ENCODE measurements around the gene NAB1.

GRCh38 chr2:190653231-190653630 is 4.3 kb downstream of the NAB1 start:
- TF ChIP-seq TAF1 (IDR thresholded peaks at IDR 0.05; ENCODE audit: low read depth) (no peak), EP300 (conservative IDR thresholded peaks at IDR 0.05; ENCODE audit: poor library complexity, severe bottlenecking) (no peak), CTCF (IDR thresholded peaks at IDR 0.05; ENCODE audit: poor library complexity, severe bottlenecking) (no peak), POLR2AphosphoS5 (IDR thresholded peaks at IDR 0.05) (no peak), MXI1 (conservative IDR thresholded peaks at IDR 0.05; ENCODE audit: poor library complexity, severe bottlenecking) (no peak), RAD21 (conservative IDR thresholded peaks at IDR 0.05) (no peak), EZH2 (IDR thresholded peaks at IDR 0.05; ENCODE audit: borderline replicate concordance, insufficient read depth, low read length, poor library complexity, severe bottlenecking) (no peak), REST (IDR thresholded peaks at IDR 0.05; ENCODE audit: borderline replicate concordance) (no peak)
